Measurements from ENCODE around the gene ADAMTSL2.

The ADAMTSL2 gene

GRCh38 chr9:133534346-133535291 lies at the start of gene ADAMTSL2:
Gene ADAMTSL2 (plus strand): TSS chr9:133534704. CDS start chr9:133536713, 2,009 bp downstream.
- no peak for DNase-seq (ENCODE audit: low read depth)

GRCh38 chr9:133485531-133486260 lies 48.8 kb upstream of the ADAMTSL2 start:
- DNase-seq (ENCODE audit: low read depth) = no peak

GRCh38 chr9:133487331-133487725 lies 47.2 kb upstream of the ADAMTSL2 start:
- DNase-seq (ENCODE audit: low read depth) = no peak

GRCh38 chr9:133488686-133489252 lies 45.7 kb upstream of the ADAMTSL2 start:
- DNase-seq (ENCODE audit: low read depth) = no peak

- no peak for DNase-seq (ENCODE audit: low read depth)
These were observed 45.0 kb upstream of the ADAMTSL2 start for GRCh38 chr9:133489253-133490190.

- no peak for DNase-seq (ENCODE audit: low read depth)
These were observed 44.3 kb upstream of the ADAMTSL2 start for GRCh38 chr9:133490201-133490681.

- DNase-seq (ENCODE audit: low read depth) = no peak
These were observed 43.4 kb upstream of the ADAMTSL2 start for GRCh38 chr9:133490865-133491655.

- DNase-seq (ENCODE audit: low read depth) = no peak
These were observed 42.9 kb upstream of the ADAMTSL2 start for GRCh38 chr9:133491656-133491925.

GRCh38 chr9:133492061-133493021 lies 42.2 kb upstream of the ADAMTSL2 start:
- no peak for DNase-seq (ENCODE audit: low read depth)

- DNase-seq (ENCODE audit: low read depth) = no peak
These were observed 41.1 kb upstream of the ADAMTSL2 start for GRCh38 chr9:133493428-133493827.

GRCh38 chr9:133493845-133494540 lies 40.5 kb upstream of the ADAMTSL2 start:
- no peak for DNase-seq (ENCODE audit: low read depth)

- no peak for DNase-seq (ENCODE audit: low read depth)
These were observed 39.7 kb upstream of the ADAMTSL2 start for GRCh38 chr9:133494636-133495326.

- no peak for DNase-seq (ENCODE audit: low read depth)
These were observed 38.9 kb upstream of the ADAMTSL2 start for GRCh38 chr9:133495327-133496293.

GRCh38 chr9:133496861-133497842 lies 37.4 kb upstream of the ADAMTSL2 start:
- no peak for DNase-seq (ENCODE audit: low read depth)

GRCh38 chr9:133499132-133499891 lies 35.2 kb upstream of the ADAMTSL2 start:
- DNase-seq (ENCODE audit: low read depth) = no peak
